Transverse colon (tissue), 4 donors: ENCODE results near the gene IKZF2.

Source experiments
- EP300 ChIP-seq: sonication (generic); formaldehyde crosslinking; IDR thresholded peaks from one replicate; pipeline ENCODE4 v1.6.1; 2017; ENCODE audit warnings: antibody characterized with exemption, low read depth
- POLR2A ChIP-seq: fragments of 450-650 bp; IDR thresholded peaks from one replicate; pipeline ENCODE4 v1.6.1; 2016; ENCODE audit warnings: antibody characterized with exemption, mild to moderate bottlenecking, moderate library complexity
- POLR2AphosphoS5 ChIP-seq, 3 donors: sonication (generic); formaldehyde crosslinking; IDR thresholded peaks; one replicate each; pipeline ENCODE4 v1.6.1; 2016; ENCODE audit warnings: antibody characterized with exemption in 3 of 3
- TF ChIP-seq, protein P1 (sequence below), 5 experiments: fragments of 200-600 bp in 3 of 5; fragments of 450-650 bp in 2 of 5; sonication (generic) in 3 of 5; IDR thresholded peaks; 1 replicate in 2 of 5; 2 replicates in 3 of 5; pipeline ENCODE4 v1.5.1; 2016 to 2017; ENCODE audit warnings: antibody characterized with exemption in 5 of 5, inconsistent platforms in 3 of 5, mild to moderate bottlenecking in 2 of 5, moderate library complexity in 1 of 5

DNA sequence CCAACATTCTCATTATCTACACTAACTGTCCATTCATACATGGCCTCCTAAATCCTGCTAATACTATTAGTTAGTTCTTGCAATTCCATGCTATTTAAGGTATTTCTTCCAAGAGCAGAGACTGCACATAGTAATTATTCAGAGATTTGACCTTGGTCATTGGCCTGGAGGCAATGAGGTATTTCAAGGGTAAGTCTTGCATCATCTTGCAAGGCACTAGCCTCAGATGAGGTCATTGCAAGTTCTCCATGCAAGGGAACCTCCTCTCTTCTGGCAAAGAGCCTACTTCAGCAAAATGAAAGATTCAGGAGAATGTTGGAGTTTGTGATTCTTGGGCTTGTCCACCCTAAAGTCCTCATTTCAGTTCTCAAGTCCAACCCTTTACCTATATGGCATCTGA, 48.5 kb upstream of the IKZF2 start:
- TF ChIP-seq, protein P1, sequence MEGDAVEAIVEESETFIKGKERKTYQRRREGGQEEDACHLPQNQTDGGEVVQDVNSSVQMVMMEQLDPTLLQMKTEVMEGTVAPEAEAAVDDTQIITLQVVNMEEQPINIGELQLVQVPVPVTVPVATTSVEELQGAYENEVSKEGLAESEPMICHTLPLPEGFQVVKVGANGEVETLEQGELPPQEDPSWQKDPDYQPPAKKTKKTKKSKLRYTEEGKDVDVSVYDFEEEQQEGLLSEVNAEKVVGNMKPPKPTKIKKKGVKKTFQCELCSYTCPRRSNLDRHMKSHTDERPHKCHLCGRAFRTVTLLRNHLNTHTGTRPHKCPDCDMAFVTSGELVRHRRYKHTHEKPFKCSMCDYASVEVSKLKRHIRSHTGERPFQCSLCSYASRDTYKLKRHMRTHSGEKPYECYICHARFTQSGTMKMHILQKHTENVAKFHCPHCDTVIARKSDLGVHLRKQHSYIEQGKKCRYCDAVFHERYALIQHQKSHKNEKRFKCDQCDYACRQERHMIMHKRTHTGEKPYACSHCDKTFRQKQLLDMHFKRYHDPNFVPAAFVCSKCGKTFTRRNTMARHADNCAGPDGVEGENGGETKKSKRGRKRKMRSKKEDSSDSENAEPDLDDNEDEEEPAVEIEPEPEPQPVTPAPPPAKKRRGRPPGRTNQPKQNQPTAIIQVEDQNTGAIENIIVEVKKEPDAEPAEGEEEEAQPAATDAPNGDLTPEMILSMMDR (IDR thresholded peaks at IDR 0.05) = no peak
- TF ChIP-seq POLR2A (no peak), POLR2AphosphoS5 (IDR thresholded peaks at IDR 0.05) (no peak), EP300 (no peak)
